HepG2 (cell line): ENCODE measurements around the gene MATR3. TPM values are rescaled to one million over a fixed set of nuclear protein-coding genes. Genes with fewer than 3 reads are reported as not detected.

ENCODE experiments used
- CBX2 ChIP-seq, 2 experiments: fragments of 200-600 bp in 1 of 2; sonication (generic); formaldehyde crosslinking in 1 of 2; IDR thresholded peaks; 2 replicates each; pipeline versions ENCODE4 v1.7.0 to v1.8.1; 2018 to 2022; ENCODE audit warnings: low read depth in 2 of 2, low read length in 1 of 2, mild to moderate bottlenecking in 1 of 2, missing genetic modification reagents in 1 of 2
- CSRNP2 ChIP-seq: sonication (generic); formaldehyde crosslinking; conservative IDR thresholded peaks from 2 replicates; pipeline ENCODE4 v1.8.0; 2022; ENCODE audit warnings: low read depth, missing genetic modification reagents
- HIC2 ChIP-seq: sonication (generic); formaldehyde crosslinking; IDR thresholded peaks from 2 replicates; pipeline ENCODE4 v1.9.0; 2022; ENCODE audit warnings: low read depth, missing genetic modification reagents
- HMGA1 ChIP-seq: sonication (generic); formaldehyde crosslinking; conservative IDR thresholded peaks from 2 replicates; pipeline ENCODE4 v1.4.0; 2020; ENCODE audit warnings: missing genetic modification reagents
- HNRNPH1 ChIP-seq: fragments of 200-400 bp; formaldehyde crosslinking; optimal IDR thresholded peaks from 2 replicates; pipeline ENCODE3; 2017; ENCODE audit warnings: mild to moderate bottlenecking, low read depth, low read length
- KAT8 ChIP-seq: IDR thresholded peaks from 2 replicates; pipeline ENCODE4 v1.6.1; 2016; ENCODE audit warnings: missing genetic modification reagents, missing compliant biosample characterization
- KDM2A ChIP-seq: sonication (generic); formaldehyde crosslinking; IDR thresholded peaks from 2 replicates; pipeline ENCODE4 v1.4.0; 2020; ENCODE audit warnings: low read depth, missing genetic modification reagents, borderline replicate concordance
- MXD3 ChIP-seq: IDR thresholded peaks from 2 replicates; pipeline ENCODE4 v1.6.1; 2016; ENCODE audit warnings: mild to moderate bottlenecking, missing biosample characterization, missing genetic modification reagents
- NPAS2 ChIP-seq: sonication (generic); formaldehyde crosslinking; IDR thresholded peaks from 2 replicates; pipeline ENCODE4 v1.8.0; 2022; ENCODE audit warnings: mild to moderate bottlenecking, missing genetic modification reagents, borderline replicate concordance
- NR3C1 ChIP-seq: sonication (generic); formaldehyde crosslinking; IDR thresholded peaks from 2 replicates; pipeline ENCODE4 v1.4.0; 2020; ENCODE audit warnings: missing genetic modification reagents
- PAX8 ChIP-seq: sonication (generic); formaldehyde crosslinking; IDR thresholded peaks from 2 replicates; pipeline ENCODE4 v1.8.0; 2022; ENCODE audit warnings: mild to moderate bottlenecking, missing genetic modification reagents, borderline replicate concordance
- PBX3 ChIP-seq: sonication (generic); formaldehyde crosslinking; IDR thresholded peaks from 2 replicates; pipeline ENCODE4 v1.8.1; 2023; ENCODE audit warnings: missing genetic modification reagents, inconsistent platforms, borderline replicate concordance
- POLR2AphosphoS2 ChIP-seq: IDR thresholded peaks from 2 replicates; pipeline ENCODE4 v1.6.1; 2011; ENCODE audit warnings: low read depth, low read length, improper control_type of control experiment
- THAP11 ChIP-seq: IDR thresholded peaks from 2 replicates; pipeline ENCODE4 v1.6.1; 2016; ENCODE audit warnings: missing biosample characterization, missing genetic modification reagents
- ZBTB4 ChIP-seq: sonication (generic); formaldehyde crosslinking; IDR thresholded peaks from 2 replicates; pipeline ENCODE4 v1.4.0; 2020; ENCODE audit warnings: missing genetic modification reagents, mild to moderate bottlenecking, borderline replicate concordance
- ZFP62 ChIP-seq: sonication (generic); formaldehyde crosslinking; IDR thresholded peaks from 2 replicates; pipeline ENCODE4 v1.4.0; 2020; ENCODE audit warnings: missing genetic modification reagents
- ZNF124 ChIP-seq: sonication (generic); formaldehyde crosslinking; IDR thresholded peaks from 2 replicates; pipeline ENCODE4 v1.4.0; 2020; ENCODE audit warnings: missing genetic modification reagents
- ZNF256 ChIP-seq: sonication (generic); formaldehyde crosslinking; conservative IDR thresholded peaks from 2 replicates; pipeline ENCODE4 v1.4.0; 2020; ENCODE audit warnings: missing genetic modification reagents
- ZNF343 ChIP-seq: sonication (generic); formaldehyde crosslinking; IDR thresholded peaks from 2 replicates; pipeline ENCODE4 v1.4.0; 2020; ENCODE audit warnings: mild to moderate bottlenecking, missing genetic modification reagents
- ZNF619 ChIP-seq: sonication (generic); formaldehyde crosslinking; IDR thresholded peaks from 2 replicates; pipeline ENCODE4 v1.4.0; 2020; ENCODE audit warnings: mild to moderate bottlenecking, missing genetic modification reagents
- ZSCAN20 ChIP-seq: sonication (generic); formaldehyde crosslinking; IDR thresholded peaks from 2 replicates; pipeline ENCODE4 v1.4.0; 2020; ENCODE audit warnings: missing genetic modification reagents, mild to moderate bottlenecking, borderline replicate concordance
- polyA plus RNA-seq, 8 experiments: library from polyadenylated mRNA; depleted of rRNA in 3 of 8; stranded (reverse) in 7 of 8; unstranded in 1 of 8; fragments of >200 nt; fragmentation: Illumina TruSeq in 4 of 8; extraction: Trizol in 4 of 8; gene quantifications; 2 replicates each; pipeline versions ENCODE4 v1.2.1 to v1.2.3, GENCODE V29; 2011 to 2016; ENCODE audit warnings: low read depth in 4 of 8, missing spikeins in 1 of 8, mixed read lengths in 1 of 8; ENCODE audit not compliant: insufficient read depth in 1 of 8
- total RNA-seq, 5 experiments: library from RNA; depleted of rRNA; stranded (reverse); fragments of >200 nt; fragmentation: Illumina TruSeq; extraction: Trizol; gene quantifications; 2 replicates each; pipeline ENCODE4 v1.2.3, GENCODE V29; 2016; ENCODE audit warnings: low read depth in 1 of 5

The MATR3 gene
- total and polyA plus RNA-seq, 2 of the 13 experiments (the other 11 are each of a cell fraction or from before 2014, with no cell fraction given): 94.2 to 341 TPM

- TF ChIP-seq HNRNPH1 (no peak), KDM2A (CRISPR knock-in tag) (peak; percentile 52; the same call in 1 of the 2 replicates), HIC2 (CRISPR knock-in tag) (no peak), ZNF124 (CRISPR knock-in tag) (no peak), HMGA1 (CRISPR knock-in tag) (no peak), POLR2AphosphoS2 (no peak), NPAS2 (CRISPR knock-in tag) (no peak), ZNF343 (peak; percentile 69; the same call in 1 of the 2 replicates), THAP11 (CRISPR knock-in tag) (peak; percentile 79), CSRNP2 (no peak), CBX2 (IDR thresholded peaks at IDR 0.05; ENCODE audit: low read depth, low read length) (no peak), CBX2 (CRISPR knock-in tag; IDR thresholded peaks at IDR 0.05; ENCODE audit: low read depth) (no peak), ZFP62 (CRISPR knock-in tag) (no peak), MXD3 (peak; percentile 95), NR3C1 (CRISPR knock-in tag) (no peak), ZBTB4 (CRISPR knock-in tag) (no peak), KAT8 (peak; percentile 76; the same call in 1 of the 2 replicates), ZSCAN20 (CRISPR knock-in tag) (no peak), PAX8 (CRISPR knock-in tag) (no peak), ZNF256 (CRISPR knock-in tag) (0 out of 2 replicates have a peak, but pooled peaks have one; percentile 60), ZNF619 (peak; percentile 57; the same call in 1 of the 2 replicates), PBX3 (CRISPR knock-in tag) (no peak)
Observed at GRCh38 chr5:139273572-139274289, 19.8 kb upstream of the MATR3 start (continued).
